PFSK-1 (cell line): ENCODE measurements around the gene DIPK1A.

Experiments used
- POLR2AphosphoS5 ChIP-seq: IDR thresholded peaks from 2 replicates; pipeline ENCODE4 v1.6.1; 2012; ENCODE audit warnings: low read depth, mild to moderate bottlenecking, control low read depth, low read length, moderate library complexity
- TAF1 ChIP-seq: IDR thresholded peaks from 2 replicates; pipeline ENCODE4 v1.6.1; 2012; ENCODE audit warnings: low read length, control low read depth, borderline replicate concordance; ENCODE audit not compliant: insufficient read depth
- TF ChIP-seq, protein P1 (sequence below), 2 experiments: IDR thresholded peaks; 2 replicates each; pipeline versions ENCODE4 v1.6.1 to v1.8.0; 2011 to 2012; ENCODE audit warnings: low read depth in 2 of 2, low read length in 2 of 2, control low read depth in 1 of 2, inconsistent platforms in 1 of 2, mild to moderate bottlenecking in 1 of 2, moderate library complexity in 1 of 2; ENCODE audit not compliant: insufficient read depth in 1 of 2

DNA sequence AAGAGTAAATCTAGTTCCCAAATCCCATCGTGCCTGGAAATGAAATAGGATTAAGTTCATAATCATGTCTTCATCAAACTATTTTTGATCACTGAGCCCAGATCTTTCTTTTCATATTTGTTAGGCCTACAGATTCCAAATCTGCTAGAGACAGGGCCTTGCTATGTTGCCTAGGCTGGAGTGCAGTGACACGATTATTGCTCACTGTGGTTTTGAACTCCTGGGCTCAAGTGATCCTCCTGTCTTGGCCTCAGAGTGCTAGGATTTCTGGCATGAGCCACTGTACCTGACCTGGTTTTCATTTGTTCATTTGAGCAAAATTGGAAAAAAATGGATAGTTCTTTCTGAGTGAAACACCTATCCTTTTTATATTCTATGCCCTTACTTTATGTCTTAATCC is 28.0 kb upstream of the DIPK1A start:
- TF ChIP-seq, protein P1, sequence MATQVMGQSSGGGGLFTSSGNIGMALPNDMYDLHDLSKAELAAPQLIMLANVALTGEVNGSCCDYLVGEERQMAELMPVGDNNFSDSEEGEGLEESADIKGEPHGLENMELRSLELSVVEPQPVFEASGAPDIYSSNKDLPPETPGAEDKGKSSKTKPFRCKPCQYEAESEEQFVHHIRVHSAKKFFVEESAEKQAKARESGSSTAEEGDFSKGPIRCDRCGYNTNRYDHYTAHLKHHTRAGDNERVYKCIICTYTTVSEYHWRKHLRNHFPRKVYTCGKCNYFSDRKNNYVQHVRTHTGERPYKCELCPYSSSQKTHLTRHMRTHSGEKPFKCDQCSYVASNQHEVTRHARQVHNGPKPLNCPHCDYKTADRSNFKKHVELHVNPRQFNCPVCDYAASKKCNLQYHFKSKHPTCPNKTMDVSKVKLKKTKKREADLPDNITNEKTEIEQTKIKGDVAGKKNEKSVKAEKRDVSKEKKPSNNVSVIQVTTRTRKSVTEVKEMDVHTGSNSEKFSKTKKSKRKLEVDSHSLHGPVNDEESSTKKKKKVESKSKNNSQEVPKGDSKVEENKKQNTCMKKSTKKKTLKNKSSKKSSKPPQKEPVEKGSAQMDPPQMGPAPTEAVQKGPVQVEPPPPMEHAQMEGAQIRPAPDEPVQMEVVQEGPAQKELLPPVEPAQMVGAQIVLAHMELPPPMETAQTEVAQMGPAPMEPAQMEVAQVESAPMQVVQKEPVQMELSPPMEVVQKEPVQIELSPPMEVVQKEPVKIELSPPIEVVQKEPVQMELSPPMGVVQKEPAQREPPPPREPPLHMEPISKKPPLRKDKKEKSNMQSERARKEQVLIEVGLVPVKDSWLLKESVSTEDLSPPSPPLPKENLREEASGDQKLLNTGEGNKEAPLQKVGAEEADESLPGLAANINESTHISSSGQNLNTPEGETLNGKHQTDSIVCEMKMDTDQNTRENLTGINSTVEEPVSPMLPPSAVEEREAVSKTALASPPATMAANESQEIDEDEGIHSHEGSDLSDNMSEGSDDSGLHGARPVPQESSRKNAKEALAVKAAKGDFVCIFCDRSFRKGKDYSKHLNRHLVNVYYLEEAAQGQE (IDR thresholded peaks at IDR 0.05; ENCODE audit: insufficient read depth in 1 of 2, low read depth in 2 of 2, low read length in 2 of 2), result no peak
- TF ChIP-seq TAF1 (no peak), POLR2AphosphoS5 (no peak)
